NB4 (cell line): ENCODE measurements around the gene DDAH1.

Experiments used
- DNase-seq: peaks from one replicate; pipeline ENCODE4 v3.0.0; 2010; ENCODE audit warnings: low read depth
- H3K4me3 ChIP-seq: one replicate; pipeline ENCODE4 v1.5.1; 2011; ENCODE audit warnings: mild to moderate bottlenecking, low read depth, low read length, moderate library complexity
- CTCF ChIP-seq: IDR thresholded peaks from one replicate; pipeline ENCODE4 v1.5.1; 2012; ENCODE audit warnings: low read depth, low read length
- MAX ChIP-seq: IDR thresholded peaks from 2 replicates; pipeline ENCODE4 v1.6.1; 2011; ENCODE audit warnings: low read depth, low read length
- MYC ChIP-seq: IDR thresholded peaks from 2 replicates; pipeline ENCODE4 v1.6.1; 2011; ENCODE audit warnings: low read depth, low read length
- POLR2A ChIP-seq: IDR thresholded peaks from 2 replicates; pipeline ENCODE4 v1.6.1; 2011; ENCODE audit warnings: mild to moderate bottlenecking; ENCODE audit not compliant: insufficient read length; ENCODE audit errors: extremely low read depth

The DDAH1 gene

DNA sequence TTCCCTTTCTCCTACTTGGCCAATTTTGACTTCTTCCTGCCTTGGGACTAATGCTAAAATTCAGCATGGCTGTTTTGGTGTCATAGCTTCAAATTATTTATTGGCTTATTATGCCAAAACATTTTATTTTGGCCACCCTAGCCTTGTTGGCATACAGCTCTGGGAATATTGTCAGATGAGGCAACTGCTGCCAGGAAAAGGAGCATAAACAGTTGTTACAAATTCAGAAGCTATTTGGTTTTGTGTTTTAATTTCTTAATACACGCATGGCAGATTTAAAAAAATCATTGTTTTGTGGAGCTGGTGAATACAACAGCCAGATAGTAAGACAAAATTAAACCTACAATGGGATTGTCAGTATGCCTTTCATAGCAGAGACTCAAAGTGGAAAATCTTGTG, 121.7 kb downstream of the DDAH1 start:
- TF ChIP-seq MAX (no peak), CTCF (no peak), POLR2A (no peak), MYC (no peak)
- DNase-seq, result no peak
- no peak overlapping the region for H3K4me3 ChIP-seq

DNA sequence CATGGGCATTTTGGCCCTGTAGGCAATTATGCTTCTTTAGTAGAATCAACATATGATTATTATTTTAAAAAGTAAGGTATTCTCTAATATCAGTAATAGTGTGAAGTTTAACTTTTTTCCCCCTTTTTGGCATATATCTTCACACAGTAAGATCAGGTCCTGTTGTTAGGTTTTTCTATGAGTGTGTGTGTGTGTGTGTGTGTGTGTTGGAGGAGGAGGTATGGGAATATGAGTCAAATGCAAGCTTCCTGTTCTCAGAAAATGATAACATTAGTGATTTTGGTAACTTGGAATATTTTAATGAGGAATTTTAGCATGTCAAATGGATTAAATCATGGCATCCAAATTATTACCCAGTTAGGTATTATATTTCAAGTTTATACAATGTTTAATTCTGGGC, 122.8 kb downstream of the DDAH1 start:
- H3K4me3 ChIP-seq, result no peak overlapping the region
- no peak for DNase-seq
- TF ChIP-seq MAX, result no peak
- TF ChIP-seq MYC, result no peak
- TF ChIP-seq POLR2A, result no peak
- TF ChIP-seq CTCF, result no peak

DNA sequence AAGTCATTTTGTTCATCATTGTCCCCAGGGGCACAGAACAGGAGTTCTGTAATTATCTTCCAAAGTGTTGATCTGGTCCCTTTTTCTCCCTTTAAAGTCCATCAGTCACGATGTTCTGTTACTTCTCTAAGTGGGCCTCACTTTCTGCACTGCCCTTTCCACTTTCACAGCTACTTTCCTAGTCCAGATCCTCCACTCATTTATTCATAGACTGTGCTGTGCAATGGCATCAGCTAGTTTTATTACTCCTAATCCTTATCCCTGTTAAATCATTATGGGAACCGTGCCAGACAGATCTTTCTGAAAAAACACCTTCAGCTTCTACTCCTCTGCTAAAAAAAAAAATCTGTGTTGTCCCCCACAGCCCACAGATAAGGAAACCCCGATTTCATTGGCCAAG, 124.5 kb downstream of the DDAH1 start:
- no peak for DNase-seq
- no peak overlapping the region for H3K4me3 ChIP-seq
- TF ChIP-seq CTCF (no peak), POLR2A (no peak), MYC (no peak), MAX (no peak)

- no peak for DNase-seq
- TF ChIP-seq MAX, result no peak
- TF ChIP-seq CTCF, result no peak
- no peak for TF ChIP-seq MYC
- no peak for TF ChIP-seq POLR2A
- no peak overlapping the region for H3K4me3 ChIP-seq
These were observed 125.1 kb downstream of the DDAH1 start for GRCh38 chr1:85339656-85340399.

GRCh38 chr1:85339089-85339488, 125.9 kb downstream of the DDAH1 start:
- TF ChIP-seq MAX (no peak), MYC (no peak), CTCF (no peak), POLR2A (no peak)
- H3K4me3 ChIP-seq, result no peak overlapping the region
- DNase-seq, result no peak

DNA sequence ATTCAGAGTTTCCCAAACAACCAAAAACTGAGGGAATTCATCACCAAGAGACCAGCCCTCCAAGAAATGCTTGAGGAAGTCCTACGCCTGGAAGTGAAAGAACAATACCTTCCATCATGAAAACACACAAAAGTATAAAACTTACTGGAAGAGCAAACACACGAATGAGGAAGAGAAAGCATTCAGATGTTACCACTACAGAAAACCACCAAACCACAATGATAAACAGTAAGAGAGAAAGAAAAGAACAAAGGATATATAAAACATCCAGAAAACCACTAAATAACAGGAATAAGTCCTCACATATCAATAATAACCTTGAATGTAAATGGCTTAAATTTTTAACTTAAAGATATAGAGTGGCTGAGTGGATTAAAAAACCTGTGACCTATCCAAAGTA, 130.0 kb downstream of the DDAH1 start:
- TF ChIP-seq MYC (no peak), POLR2A (no peak), MAX (no peak)
- DNase-seq, result peak; percentile 45
- no peak overlapping the region for H3K4me3 ChIP-seq
